ENCODE results near the gene SPNS1.
"Not testable (repeated sequence)": the region's sequence is repeated elsewhere in the genome, so short reads cannot be mapped to it uniquely, and the experiment has no call there.

SPNS1 gene

DNA sequence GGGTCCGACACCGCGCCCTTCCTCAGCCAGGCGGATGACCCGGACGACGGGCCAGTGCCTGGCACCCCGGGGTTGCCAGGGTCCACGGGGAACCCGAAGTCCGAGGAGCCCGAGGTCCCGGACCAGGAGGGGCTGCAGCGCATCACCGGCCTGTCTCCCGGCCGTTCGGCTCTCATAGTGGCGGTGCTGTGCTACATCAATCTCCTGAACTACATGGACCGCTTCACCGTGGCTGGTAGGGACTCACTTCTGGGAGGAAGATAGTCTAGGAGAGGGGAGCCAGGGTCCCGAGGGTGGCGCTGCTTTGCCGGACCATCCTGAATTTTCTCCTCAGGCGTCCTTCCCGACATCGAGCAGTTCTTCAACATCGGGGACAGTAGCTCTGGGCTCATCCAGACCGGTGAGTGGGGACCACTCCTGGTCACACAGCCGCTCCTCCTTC is 601 bp downstream of the SPNS1 start:
- peak overlapping the region; percentile 78 for H3K4me2 ChIP-seq (ENCODE audit: low read depth, low read length)
- TF ChIP-seq, protein P1, sequence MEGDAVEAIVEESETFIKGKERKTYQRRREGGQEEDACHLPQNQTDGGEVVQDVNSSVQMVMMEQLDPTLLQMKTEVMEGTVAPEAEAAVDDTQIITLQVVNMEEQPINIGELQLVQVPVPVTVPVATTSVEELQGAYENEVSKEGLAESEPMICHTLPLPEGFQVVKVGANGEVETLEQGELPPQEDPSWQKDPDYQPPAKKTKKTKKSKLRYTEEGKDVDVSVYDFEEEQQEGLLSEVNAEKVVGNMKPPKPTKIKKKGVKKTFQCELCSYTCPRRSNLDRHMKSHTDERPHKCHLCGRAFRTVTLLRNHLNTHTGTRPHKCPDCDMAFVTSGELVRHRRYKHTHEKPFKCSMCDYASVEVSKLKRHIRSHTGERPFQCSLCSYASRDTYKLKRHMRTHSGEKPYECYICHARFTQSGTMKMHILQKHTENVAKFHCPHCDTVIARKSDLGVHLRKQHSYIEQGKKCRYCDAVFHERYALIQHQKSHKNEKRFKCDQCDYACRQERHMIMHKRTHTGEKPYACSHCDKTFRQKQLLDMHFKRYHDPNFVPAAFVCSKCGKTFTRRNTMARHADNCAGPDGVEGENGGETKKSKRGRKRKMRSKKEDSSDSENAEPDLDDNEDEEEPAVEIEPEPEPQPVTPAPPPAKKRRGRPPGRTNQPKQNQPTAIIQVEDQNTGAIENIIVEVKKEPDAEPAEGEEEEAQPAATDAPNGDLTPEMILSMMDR (IDR thresholded peaks at IDR 0.05; ENCODE audit: low read length) = no peak
- TF ChIP-seq EZH2phosphoT487 (IDR thresholded peaks at IDR 0.05; ENCODE audit: low read length) = no peak
- no peak for TF ChIP-seq EZH2 (optimal IDR thresholded peaks at IDR 0.05; ENCODE audit: low read depth, low read length)

DNA sequence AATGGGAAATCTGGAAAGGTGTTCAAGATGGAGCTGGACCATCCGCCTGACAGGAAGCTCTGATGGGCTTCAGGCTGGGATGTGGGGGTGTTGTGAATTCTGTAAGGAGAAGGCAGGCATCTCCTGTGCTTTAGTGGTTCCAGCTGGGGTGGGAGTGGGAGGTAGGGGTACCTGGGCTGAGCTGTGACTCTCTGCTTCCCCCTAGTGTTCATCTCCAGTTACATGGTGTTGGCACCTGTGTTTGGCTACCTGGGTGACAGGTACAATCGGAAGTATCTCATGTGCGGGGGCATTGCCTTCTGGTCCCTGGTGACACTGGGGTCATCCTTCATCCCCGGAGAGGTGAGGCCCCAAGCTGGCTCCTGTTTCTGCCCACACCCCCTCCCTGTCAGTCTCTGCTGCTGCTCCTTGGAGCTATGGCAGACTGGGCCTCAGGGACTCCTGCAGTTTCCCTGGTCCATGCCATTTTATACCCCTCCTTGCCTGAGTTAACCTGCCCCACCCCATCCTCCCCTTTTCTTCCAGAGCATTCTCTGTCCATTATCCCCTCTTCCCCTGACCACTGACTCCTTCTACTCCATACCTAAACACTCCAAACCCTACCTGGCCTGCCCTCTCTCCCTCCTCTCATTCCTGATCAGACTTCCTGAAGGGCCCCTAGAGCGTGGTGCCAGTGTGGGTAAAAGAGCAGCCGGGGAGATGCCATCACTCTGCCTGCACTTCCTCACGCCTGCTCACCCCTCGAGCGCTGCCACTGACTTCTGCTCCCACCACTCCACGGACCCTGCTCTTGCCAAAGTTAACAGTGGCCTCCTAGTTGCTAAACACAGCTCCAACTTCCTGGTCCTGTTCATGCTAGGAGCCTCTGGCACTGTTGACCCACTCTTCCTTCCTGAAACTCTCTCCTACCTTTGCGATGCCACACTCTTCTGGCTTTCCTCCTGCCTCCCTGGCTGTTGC is 3.4 kb downstream of the SPNS1 start:
- no peaks in the 10 kb centered on the region for H4K20me1 ChIP-seq (ENCODE audit: insufficient read depth, low read length)
- peaks cover 10% of the 10 kb centered on the region for H3K4me1 ChIP-seq (ENCODE audit: low read length)
- no peak overlapping the region for H2AFZ ChIP-seq (ENCODE audit: low read length)
- peak; percentile 30 for DNase-seq
- H3K36me3 ChIP-seq (replicated peaks; ENCODE audit: insufficient read depth, low read length) = no peaks in the 10 kb centered on the region
- no peaks in the 10 kb centered on the region for H3K9me3 ChIP-seq (replicated peaks; ENCODE audit: insufficient read depth, low read length)
- H3K27me3 ChIP-seq (replicated peaks; ENCODE audit: insufficient read depth, low read length) = no peaks in the 10 kb centered on the region
- H3K4me2 ChIP-seq (ENCODE audit: low read depth, low read length) = no peak overlapping the region
- peaks cover 30% of the 10 kb centered on the region for H3K79me2 ChIP-seq (ENCODE audit: low read length)
- H3K9me2 ChIP-seq (replicated peaks; ENCODE audit: insufficient read depth, low read length) = no peaks in the 10 kb centered on the region
- no peak overlapping the region for H3K4me3 ChIP-seq (ENCODE audit: low read length)
- no peak overlapping the region for H3K27ac ChIP-seq (ENCODE audit: low read length)
- TF ChIP-seq, protein P1 (IDR thresholded peaks at IDR 0.05; ENCODE audit: low read length) = peak; percentile 75
- TF ChIP-seq EZH2 (optimal IDR thresholded peaks at IDR 0.05; ENCODE audit: low read depth, low read length) = no peak
- no peak overlapping the region for H3K9ac ChIP-seq (ENCODE audit: low read length)
- peaks cover 11% of the 10 kb centered on the region; the same call in 1 of the 2 replicates for H3F3A ChIP-seq (ENCODE audit: insufficient read depth, low read length)

More for the DNA sequence above, 601 bp downstream of the SPNS1 start:
- H3K36me3 ChIP-seq (replicated peaks; ENCODE audit: insufficient read depth, low read length) = no peaks in the 10 kb centered on the region
- H3K79me2 ChIP-seq (ENCODE audit: low read length) = peaks cover 30% of the 10 kb centered on the region
- peak overlapping the region; percentile 98 for H3K4me3 ChIP-seq (ENCODE audit: low read length)
- no peaks in the 10 kb centered on the region for H3K9me3 ChIP-seq (replicated peaks; ENCODE audit: insufficient read depth, low read length)
- H3K4me1 ChIP-seq (ENCODE audit: low read length) = peaks cover 10% of the 10 kb centered on the region
- H3F3A ChIP-seq (ENCODE audit: insufficient read depth, low read length) = peaks cover 11% of the 10 kb centered on the region; the same call in 1 of the 2 replicates
- peak overlapping the region; percentile 61 for H3K9ac ChIP-seq (ENCODE audit: low read length)
- peak overlapping the region; percentile 79 for H2AFZ ChIP-seq (ENCODE audit: low read length)
- no peaks in the 10 kb centered on the region for H3K9me2 ChIP-seq (replicated peaks; ENCODE audit: insufficient read depth, low read length)
- H3K27ac ChIP-seq (ENCODE audit: low read length) = no peak overlapping the region
- H4K20me1 ChIP-seq (ENCODE audit: insufficient read depth, low read length) = no peaks in the 10 kb centered on the region
- DNase-seq = no peak
- H3K27me3 ChIP-seq (replicated peaks; ENCODE audit: insufficient read depth, low read length) = no peaks in the 10 kb centered on the region

DNA sequence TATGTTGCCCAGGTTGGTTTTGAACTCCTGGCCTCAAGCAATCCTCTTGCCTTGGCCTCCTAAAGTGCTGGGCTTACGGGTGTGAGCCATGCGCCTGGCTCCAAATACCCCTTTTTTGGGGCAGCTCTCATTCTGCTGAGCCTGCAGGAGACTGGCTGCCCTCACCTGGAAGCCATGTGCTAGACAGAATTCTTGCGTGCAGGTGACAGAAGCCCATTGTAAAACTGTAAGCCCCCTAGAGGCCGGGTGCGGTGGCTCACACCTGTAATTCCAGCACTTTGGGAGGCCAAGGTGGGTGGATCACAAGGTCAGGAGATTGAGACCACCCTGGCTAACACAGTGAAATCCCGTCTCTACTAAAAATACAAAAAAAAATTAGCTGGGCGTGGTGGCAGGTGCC is 5.8 kb downstream of the SPNS1 start:
- DNase-seq; H4K20me1 ChIP-seq (ENCODE audit: insufficient read depth, low read length); H3K27me3 ChIP-seq (replicated peaks; ENCODE audit: insufficient read depth, low read length); H3K9ac ChIP-seq (ENCODE audit: low read length); H3K9me3 ChIP-seq (replicated peaks; ENCODE audit: insufficient read depth, low read length); H3K4me2 ChIP-seq (ENCODE audit: low read depth, low read length); H2AFZ ChIP-seq (ENCODE audit: low read length); H3K9me2 ChIP-seq (replicated peaks; ENCODE audit: insufficient read depth, low read length); H3K36me3 ChIP-seq (replicated peaks; ENCODE audit: insufficient read depth, low read length); H3F3A ChIP-seq (ENCODE audit: insufficient read depth, low read length); H3K4me3 ChIP-seq (ENCODE audit: low read length); H3K27ac ChIP-seq (ENCODE audit: low read length): not testable (repeated sequence)
- peaks cover 25% of the 10 kb centered on the region for H3K79me2 ChIP-seq (ENCODE audit: low read length)
- H3K4me1 ChIP-seq (ENCODE audit: low read length) = peaks cover 14% of the 10 kb centered on the region

DNA sequence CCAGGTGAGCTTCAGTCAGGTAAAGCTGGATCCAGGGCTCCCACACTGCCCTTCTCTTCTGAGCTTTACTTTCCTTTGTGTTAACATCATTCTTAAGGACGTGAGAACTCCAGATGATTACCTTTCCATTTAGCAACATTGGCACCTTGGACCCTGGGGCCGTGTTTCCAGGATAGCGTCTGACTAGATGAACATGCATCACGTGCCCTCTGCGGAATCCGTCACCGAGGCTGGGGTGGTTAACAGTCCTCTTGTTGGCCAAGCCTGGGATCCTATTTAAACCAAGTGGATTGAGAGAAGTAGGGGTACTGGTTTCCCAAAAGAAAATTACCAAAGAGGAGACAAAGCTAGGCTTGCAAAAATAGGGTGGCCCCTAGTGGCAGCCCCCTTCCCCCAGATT is 6.4 kb downstream of the SPNS1 start:
- H3K4me2 ChIP-seq (ENCODE audit: low read depth, low read length) = no peak overlapping the region
- no peaks in the 10 kb centered on the region for H3K9me3 ChIP-seq (replicated peaks; ENCODE audit: insufficient read depth, low read length)
- no peak overlapping the region for H2AFZ ChIP-seq (ENCODE audit: low read length)
- TF ChIP-seq EZH2 (optimal IDR thresholded peaks at IDR 0.05; ENCODE audit: low read depth, low read length) (no peak), EZH2phosphoT487 (IDR thresholded peaks at IDR 0.05; ENCODE audit: low read length) (no peak)
- TF ChIP-seq, protein P1 (IDR thresholded peaks at IDR 0.05; ENCODE audit: low read length) = no peak
- H4K20me1 ChIP-seq (ENCODE audit: insufficient read depth, low read length) = no peaks in the 10 kb centered on the region
- H3K4me1 ChIP-seq (ENCODE audit: low read length) = peaks cover 13% of the 10 kb centered on the region
- peaks cover 26% of the 10 kb centered on the region for H3K79me2 ChIP-seq (ENCODE audit: low read length)
- H3K27ac ChIP-seq (ENCODE audit: low read length) = no peak overlapping the region
- no peaks in the 10 kb centered on the region for H3F3A ChIP-seq (ENCODE audit: insufficient read depth, low read length)
- H3K9me2 ChIP-seq (replicated peaks; ENCODE audit: insufficient read depth, low read length) = no peaks in the 10 kb centered on the region
- no peak overlapping the region for H3K9ac ChIP-seq (ENCODE audit: low read length)
- no peaks in the 10 kb centered on the region for H3K36me3 ChIP-seq (replicated peaks; ENCODE audit: insufficient read depth, low read length)
- no peak overlapping the region for H3K4me3 ChIP-seq (ENCODE audit: low read length)
- no peaks in the 10 kb centered on the region for H3K27me3 ChIP-seq (replicated peaks; ENCODE audit: insufficient read depth, low read length)
- no peak for DNase-seq
